ENCODE results near the gene C10orf90.

- TF ChIP-seq CTCF (IDR thresholded peaks at IDR 0.05; ENCODE audit: low read depth, low read length, missing input control): no peak
- no peak for TF ChIP-seq TAF1 (conservative IDR thresholded peaks at IDR 0.05)
- no peak for TF ChIP-seq JUND (IDR thresholded peaks at IDR 0.05)
- no peak for TF ChIP-seq NR2F2 (IDR thresholded peaks at IDR 0.05)
Measured at GRCh38 chr10:126463286-126463685, 207.2 kb downstream of the C10orf90 start.

Data from liver (tissue), 3 donors.